HG03558 (cell line): ENCODE measurements around the gene GRID1.
"Not testable (repeated sequence)": the region's sequence is repeated elsewhere in the genome, so short reads cannot be mapped to it uniquely, and the experiment has no call there.

Source experiments
- ATAC-seq: cut with Tn5 transposase; IDR thresholded peaks from one replicate; pipeline ENCODE4 v1.9.1; 2021; ENCODE audit warnings: moderate number of reproducible peaks; ENCODE audit not compliant: unreplicated experiment; ENCODE audit errors: extremely low read depth

GRID1 gene

GRCh38 chr10:86180861-86181260, 185.7 kb downstream of the GRID1 start:
- no peak for ATAC-seq

GRCh38 chr10:86179961-86180360, 186.6 kb downstream of the GRID1 start:
- ATAC-seq: no peak

GRCh38 chr10:86179153-86179524, 187.5 kb downstream of the GRID1 start:
- ATAC-seq: no peak

- ATAC-seq: no peak
Measured at GRCh38 chr10:86178401-86179152, 188.0 kb downstream of the GRID1 start.

- ATAC-seq: no peak
Measured at GRCh38 chr10:86177537-86178155, 188.9 kb downstream of the GRID1 start.

- ATAC-seq: no peak
Measured at GRCh38 chr10:86176850-86177536, 189.6 kb downstream of the GRID1 start.

- not testable (repeated sequence) for ATAC-seq
Measured at GRCh38 chr10:86175476-86175875, 191.1 kb downstream of the GRID1 start.

GRCh38 chr10:86172301-86172700, 194.3 kb downstream of the GRID1 start:
- no peak for ATAC-seq

GRCh38 chr10:86170255-86171108, 196.1 kb downstream of the GRID1 start:
- ATAC-seq: no peak

GRCh38 chr10:86169506-86170254, 196.9 kb downstream of the GRID1 start:
- no peak for ATAC-seq

GRCh38 chr10:86169066-86169465, 197.5 kb downstream of the GRID1 start:
- ATAC-seq: no peak

- ATAC-seq: no peak
Measured at GRCh38 chr10:86168256-86168655, 198.3 kb downstream of the GRID1 start.

GRCh38 chr10:86167762-86168128, 198.8 kb downstream of the GRID1 start:
- ATAC-seq: no peak

- no peak for ATAC-seq
Measured at GRCh38 chr10:86167121-86167761, 199.4 kb downstream of the GRID1 start.

- ATAC-seq: no peak
Measured at GRCh38 chr10:86165666-86166065, 200.9 kb downstream of the GRID1 start.

- ATAC-seq: no peak
Measured at GRCh38 chr10:86164960-86165630, 201.5 kb downstream of the GRID1 start.

GRCh38 chr10:86164174-86164774, 202.3 kb downstream of the GRID1 start:
- no peak for ATAC-seq

GRCh38 chr10:86163522-86164173, 202.9 kb downstream of the GRID1 start:
- no peak for ATAC-seq
